OCI-LY3 (cell line): Measurements from ENCODE around the gene WNT9A.

ENCODE experiments used
- CTCF ChIP-seq: fragments of 200-600, 300-600 bp; sonication (generic); IDR thresholded peaks from 2 replicates; pipeline ENCODE4 v1.5.1; 2014; ENCODE audit warnings: antibody characterized with exemption, low read length, low read depth
- EZH2phosphoT487 ChIP-seq: fragments of 200-600 bp; shearing (Covaris generic); IDR thresholded peaks from 2 replicates; pipeline ENCODE4 v1.6.1; 2018; ENCODE audit warnings: antibody characterized with exemption, mixed run types, low read depth

DNA sequence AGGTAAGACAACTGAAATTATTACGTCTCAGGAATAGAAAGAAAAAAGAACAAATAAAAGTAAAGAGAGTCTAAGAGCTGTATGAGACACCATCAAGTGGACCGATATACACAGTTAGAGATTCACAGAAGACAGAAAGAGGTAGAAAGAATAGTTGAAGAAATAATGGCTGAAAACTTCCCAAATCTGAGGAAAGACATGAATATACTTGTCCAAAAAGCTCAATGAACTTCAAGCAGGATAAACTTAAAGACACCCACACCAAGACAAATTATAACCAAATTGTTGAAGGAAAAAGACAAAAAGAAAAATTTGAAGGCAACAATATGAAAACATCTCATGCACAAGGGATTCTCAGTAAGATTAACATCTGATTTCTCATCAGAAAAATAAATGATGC lies 39.4 kb upstream of the WNT9A start:
- TF ChIP-seq CTCF (no peak), EZH2phosphoT487 (no peak)
